HepG2 (cell line): ENCODE data around the gene RNASE8.

Experiments used
- CTCF ChIP-seq: sonication (generic); formaldehyde crosslinking; IDR thresholded peaks from 2 replicates; pipeline ENCODE4 v1.5.0; 2020; ENCODE audit warnings: mild to moderate bottlenecking, missing genetic modification reagents, moderate library complexity
- SMC3 ChIP-seq: IDR thresholded peaks from 2 replicates; pipeline ENCODE4 v1.6.1; 2011; ENCODE audit warnings: low read length, improper control_type of control experiment
- TEAD2 ChIP-seq: sonication (generic); formaldehyde crosslinking; IDR thresholded peaks from 2 replicates; pipeline ENCODE4 v1.9.0; 2021; ENCODE audit warnings: missing genetic modification reagents
- UBTF ChIP-seq: sonication (generic); formaldehyde crosslinking; IDR thresholded peaks from 2 replicates; pipeline ENCODE4 v1.4.0; 2020; ENCODE audit warnings: mild to moderate bottlenecking, missing genetic modification reagents
- TF ChIP-seq, protein P1 (sequence below), 2 experiments: IDR thresholded peaks; 2 replicates each; pipeline ENCODE4 v1.6.1; 2011 to 2012; ENCODE audit warnings: low read length in 2 of 2, borderline replicate concordance in 1 of 2, low read depth in 1 of 2, mild to moderate bottlenecking in 1 of 2, moderate library complexity in 1 of 2
- TF ChIP-seq, protein P2 (sequence below): sonication (generic); formaldehyde crosslinking; IDR thresholded peaks from 2 replicates; pipeline ENCODE4 v1.8.1; 2023; ENCODE audit warnings: missing genetic modification reagents, inconsistent platforms, borderline replicate concordance

- TF ChIP-seq, protein P1, sequence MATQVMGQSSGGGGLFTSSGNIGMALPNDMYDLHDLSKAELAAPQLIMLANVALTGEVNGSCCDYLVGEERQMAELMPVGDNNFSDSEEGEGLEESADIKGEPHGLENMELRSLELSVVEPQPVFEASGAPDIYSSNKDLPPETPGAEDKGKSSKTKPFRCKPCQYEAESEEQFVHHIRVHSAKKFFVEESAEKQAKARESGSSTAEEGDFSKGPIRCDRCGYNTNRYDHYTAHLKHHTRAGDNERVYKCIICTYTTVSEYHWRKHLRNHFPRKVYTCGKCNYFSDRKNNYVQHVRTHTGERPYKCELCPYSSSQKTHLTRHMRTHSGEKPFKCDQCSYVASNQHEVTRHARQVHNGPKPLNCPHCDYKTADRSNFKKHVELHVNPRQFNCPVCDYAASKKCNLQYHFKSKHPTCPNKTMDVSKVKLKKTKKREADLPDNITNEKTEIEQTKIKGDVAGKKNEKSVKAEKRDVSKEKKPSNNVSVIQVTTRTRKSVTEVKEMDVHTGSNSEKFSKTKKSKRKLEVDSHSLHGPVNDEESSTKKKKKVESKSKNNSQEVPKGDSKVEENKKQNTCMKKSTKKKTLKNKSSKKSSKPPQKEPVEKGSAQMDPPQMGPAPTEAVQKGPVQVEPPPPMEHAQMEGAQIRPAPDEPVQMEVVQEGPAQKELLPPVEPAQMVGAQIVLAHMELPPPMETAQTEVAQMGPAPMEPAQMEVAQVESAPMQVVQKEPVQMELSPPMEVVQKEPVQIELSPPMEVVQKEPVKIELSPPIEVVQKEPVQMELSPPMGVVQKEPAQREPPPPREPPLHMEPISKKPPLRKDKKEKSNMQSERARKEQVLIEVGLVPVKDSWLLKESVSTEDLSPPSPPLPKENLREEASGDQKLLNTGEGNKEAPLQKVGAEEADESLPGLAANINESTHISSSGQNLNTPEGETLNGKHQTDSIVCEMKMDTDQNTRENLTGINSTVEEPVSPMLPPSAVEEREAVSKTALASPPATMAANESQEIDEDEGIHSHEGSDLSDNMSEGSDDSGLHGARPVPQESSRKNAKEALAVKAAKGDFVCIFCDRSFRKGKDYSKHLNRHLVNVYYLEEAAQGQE (IDR thresholded peaks at IDR 0.05; ENCODE audit: borderline replicate concordance in 1 of 2, low read depth in 1 of 2, low read length in 2 of 2): no peak; a peak in 1 of 4 replicates
- TF ChIP-seq TEAD2 (no peak), CTCF (CRISPR knock-in tag) (no peak; the same call in 1 of the 2 replicates), UBTF (CRISPR knock-in tag) (no peak; the same call in 1 of the 2 replicates), SMC3 (no peak)
- TF ChIP-seq, protein P2, sequence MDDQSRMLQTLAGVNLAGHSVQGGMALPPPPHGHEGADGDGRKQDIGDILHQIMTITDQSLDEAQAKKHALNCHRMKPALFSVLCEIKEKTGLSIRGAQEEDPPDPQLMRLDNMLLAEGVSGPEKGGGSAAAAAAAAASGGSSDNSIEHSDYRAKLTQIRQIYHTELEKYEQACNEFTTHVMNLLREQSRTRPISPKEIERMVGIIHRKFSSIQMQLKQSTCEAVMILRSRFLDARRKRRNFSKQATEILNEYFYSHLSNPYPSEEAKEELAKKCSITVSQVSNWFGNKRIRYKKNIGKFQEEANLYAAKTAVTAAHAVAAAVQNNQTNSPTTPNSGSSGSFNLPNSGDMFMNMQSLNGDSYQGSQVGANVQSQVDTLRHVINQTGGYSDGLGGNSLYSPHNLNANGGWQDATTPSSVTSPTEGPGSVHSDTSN (CRISPR knock-in tag): no peak
Measured at GRCh38 chr14:21098076-21098891, 40.7 kb downstream of the RNASE8 start, which contains the start of gene ZNF219.
